PC-9 (cell line): Measurements from ENCODE around the gene WBP1. TPM values are rescaled to one million over a fixed set of nuclear protein-coding genes. Genes with fewer than 3 reads are reported as not detected.
A peak's percentile ranks its signal among the peaks of the same experiment; 100 is the strongest.

ENCODE experiments used
- BruUV-seq: library from RNA; stranded (reverse); fragments of 400-500 nt; replicated peaks from 2 replicates; lab custom pipeline; 2021; lab: Mats Ljungman, UMichigan
- CTCF ChIA-PET: fragments of 300-600 bp; sonication (Branson Sonifier 250); formaldehyde crosslinking; loops from one replicate; lab custom pipeline; 2022; ENCODE audit warnings: antibody characterized with exemption; lab: Charles Lee
- POLR2A ChIA-PET: fragments of 300-600 bp; sonication (Branson Sonifier 250); formaldehyde crosslinking; loops from one replicate; lab custom pipeline; 2022; ENCODE audit warnings: antibody characterized with exemption; ENCODE audit not compliant: unreplicated experiment; lab: Charles Lee
- DNase-seq, 2 experiments: peaks; one replicate each; pipeline versions ENCODE4 v3.0.0 to v3.0.0-alpha.2; 2015 to 2022; ENCODE audit warnings: mixed read lengths in 1 of 2
- H2AFZ ChIP-seq: fragments of 200-600 bp; sonication (generic); 2 replicates; pipeline ENCODE4 v1.8.1; 2017; ENCODE audit warnings: antibody characterized with exemption
- H3F3A ChIP-seq: fragments of 200-600 bp; sonication (generic); 2 replicates; pipeline ENCODE4 v1.8.1; 2017; ENCODE audit warnings: antibody characterized with exemption, mild to moderate bottlenecking, low read depth; ENCODE audit not compliant: insufficient read depth
- H3K27ac ChIP-seq: fragments of 200-600 bp; sonication (generic); 2 replicates; pipeline ENCODE4 v1.6.1; 2016; ENCODE audit warnings: mixed run types
- H3K27me3 ChIP-seq: fragments of 200-600 bp; sonication (generic); 2 replicates; pipeline ENCODE4 v1.6.1; 2016; ENCODE audit warnings: low read depth, mixed run types; ENCODE audit not compliant: insufficient read depth
- H3K36me3 ChIP-seq: fragments of 200-600 bp; sonication (generic); 2 replicates; pipeline ENCODE4 v1.6.1; 2016; ENCODE audit warnings: low read depth, mixed run types
- H3K4me1 ChIP-seq: fragments of 200-600 bp; sonication (generic); replicated peaks from 2 replicates; pipeline ENCODE4 v1.6.1; 2016; ENCODE audit warnings: mixed run types; ENCODE audit not compliant: insufficient read depth
- H3K4me2 ChIP-seq: fragments of 200-600 bp; sonication (generic); 2 replicates; pipeline ENCODE4 v1.6.1; 2017; ENCODE audit warnings: mixed run types
- H3K4me3 ChIP-seq: fragments of 200-600 bp; sonication (generic); 2 replicates; pipeline ENCODE4 v1.6.1; 2016; ENCODE audit warnings: mixed run types
- H3K79me2 ChIP-seq: fragments of 200-600 bp; sonication (generic); 2 replicates; pipeline ENCODE4 v1.6.1; 2017; ENCODE audit warnings: low read depth, mixed run types
- H3K9me2 ChIP-seq: fragments of 200-600 bp; sonication (generic); 2 replicates; pipeline ENCODE4 v1.8.1; 2017; ENCODE audit warnings: mild to moderate bottlenecking; ENCODE audit not compliant: insufficient read depth
- H3K9me3 ChIP-seq: fragments of 200-600 bp; sonication (generic); 2 replicates; pipeline ENCODE4 v1.8.1; 2016; ENCODE audit warnings: low read depth; ENCODE audit not compliant: insufficient read depth
- H4K20me1 ChIP-seq: fragments of 200-600 bp; sonication (generic); 2 replicates; pipeline ENCODE4 v1.8.1; 2017; ENCODE audit not compliant: insufficient read depth
- CTCF ChIP-seq: fragments of 200-600 bp; sonication (generic); conservative IDR thresholded peaks from 2 replicates; pipeline ENCODE4 v1.6.1; 2017; ENCODE audit warnings: mixed run types, antibody characterized with exemption, mild to moderate bottlenecking, moderate library complexity
- EZH2 ChIP-seq: fragments of 200-600 bp; sonication (generic); IDR thresholded peaks from 2 replicates; pipeline ENCODE4 v1.8.0; 2017; ENCODE audit warnings: antibody characterized with exemption, low read depth
- intact Hi-C: fragments of 100-400 bp; cut with micrococcal nuclease; formaldehyde crosslinking; loops from one replicate; pipeline ENCODE4 v1.10.0; 2022; ENCODE audit not compliant: unreplicated experiment
- total RNA-seq: library from RNA; stranded (reverse); gene quantifications from 2 replicates; pipeline ENCODE4 v1.2.3, GENCODE V29; 2021

Gene WBP1
- total RNA-seq, 1 experiment from 2014 or later: 68.0 TPM

GRCh38 chr2:74414881-74415761 lies 43.1 kb upstream of the WBP1 start:
- H3K4me2 ChIP-seq: peak overlapping the region; percentile 22; the same call in 1 of the 2 replicates
- H3F3A ChIP-seq: no peaks in the 10 kb centered on the region
- ChIA-PET CTCF (no interaction called here), POLR2A (no interaction called here)
- intact Hi-C loops: no loop called here
- BruUV-seq: no TSS peak
- H4K20me1 ChIP-seq: no peaks in the 10 kb centered on the region
- TF ChIP-seq EZH2 (no peak), CTCF (no peak)
- H3K4me3 ChIP-seq: no peak overlapping the region; the same call in 1 of the 2 replicates
- H3K27me3 ChIP-seq: no peaks in the 10 kb centered on the region
- H2AFZ ChIP-seq: no peak overlapping the region
- no peak for DNase-seq
- H3K36me3 ChIP-seq: no peaks in the 10 kb centered on the region
- no peaks in the 10 kb centered on the region for H3K9me2 ChIP-seq
- H3K4me1 ChIP-seq: 0 out of 2 replicates have a peak, but pooled peaks cover under 1% of the 10 kb centered on the region
- H3K79me2 ChIP-seq: no peaks in the 10 kb centered on the region
- no peaks in the 10 kb centered on the region for H3K9me3 ChIP-seq
- H3K27ac ChIP-seq: no peak overlapping the region

DNA sequence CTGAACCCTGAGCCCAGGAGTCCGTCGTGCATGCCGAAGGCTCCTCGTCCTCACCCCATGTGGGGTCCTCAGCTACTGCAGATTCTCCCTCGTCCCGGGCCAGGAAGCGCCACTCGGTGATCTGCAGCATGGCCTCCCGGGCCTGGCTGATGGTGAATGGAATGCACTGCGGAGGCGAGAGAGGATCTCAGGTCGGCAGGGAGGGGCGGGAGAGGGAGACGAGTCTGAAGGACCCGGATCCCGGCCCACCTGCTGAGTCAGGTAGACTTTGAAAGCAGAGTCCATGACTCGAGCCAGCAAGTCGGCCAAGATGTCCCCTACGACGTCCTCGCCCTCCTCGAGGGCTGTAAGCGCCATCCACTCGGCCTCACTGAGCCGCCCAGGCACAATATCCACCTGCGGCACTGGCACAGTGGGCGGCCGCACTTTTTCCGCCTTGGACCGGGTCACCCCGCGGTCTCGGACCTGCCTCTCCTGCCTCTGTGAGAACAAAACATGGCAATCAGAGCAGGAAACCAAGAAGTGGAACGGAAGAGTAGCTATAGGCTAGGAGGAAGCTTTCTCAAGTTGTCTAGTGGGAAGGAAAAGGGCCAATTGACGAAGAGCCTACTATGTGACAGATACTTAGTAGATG lies 42.4 kb upstream of the WBP1 start:
- no peaks in the 10 kb centered on the region for H3K27me3 ChIP-seq
- ChIA-PET CTCF (no interaction called here), POLR2A (no interaction called here)
- H3K4me2 ChIP-seq: no peak overlapping the region
- H3F3A ChIP-seq: peaks cover 3% of the 10 kb centered on the region; the same call in 1 of the 2 replicates
- H2AFZ ChIP-seq: no peak overlapping the region
- H3K79me2 ChIP-seq: no peaks in the 10 kb centered on the region
- no peak for DNase-seq
- no peak overlapping the region for H3K4me3 ChIP-seq
- TF ChIP-seq EZH2: no peak
- TF ChIP-seq CTCF: no peak
- intact Hi-C loops: no loop called here
- no peaks in the 10 kb centered on the region for H3K9me3 ChIP-seq
- BruUV-seq: no TSS peak
- no peaks in the 10 kb centered on the region for H3K9me2 ChIP-seq
- H3K4me1 ChIP-seq: peaks cover 8% of the 10 kb centered on the region
- H4K20me1 ChIP-seq: no peaks in the 10 kb centered on the region
- no peak overlapping the region for H3K27ac ChIP-seq
- no peaks in the 10 kb centered on the region for H3K36me3 ChIP-seq

GRCh38 chr2:74416778-74417177 lies 41.5 kb upstream of the WBP1 start:
- POLR2A ChIA-PET: no interaction called here
- no peak for DNase-seq
- no peak overlapping the region for H3K27ac ChIP-seq
- peaks cover 9% of the 10 kb centered on the region for H3K4me1 ChIP-seq
- peaks cover 9% of the 10 kb centered on the region; the same call in 1 of the 2 replicates for H3F3A ChIP-seq
- no peaks in the 10 kb centered on the region for H4K20me1 ChIP-seq
- no peak overlapping the region for H3K4me2 ChIP-seq
- no peaks in the 10 kb centered on the region for H3K36me3 ChIP-seq
- CTCF ChIA-PET: no interaction called here
- H3K9me3 ChIP-seq: no peaks in the 10 kb centered on the region
- no peak overlapping the region for H3K4me3 ChIP-seq
- no peaks in the 10 kb centered on the region for H3K9me2 ChIP-seq
- TF ChIP-seq EZH2: no peak
- TF ChIP-seq CTCF: no peak
- H3K27me3 ChIP-seq: no peaks in the 10 kb centered on the region
- H2AFZ ChIP-seq: no peak overlapping the region
- no TSS peak for BruUV-seq
- intact Hi-C loops: no loop called here
- no peaks in the 10 kb centered on the region for H3K79me2 ChIP-seq
